EL (cell line): ENCODE data around the gene SYTL1.

ENCODE experiments used
- DNase-seq: peaks from one replicate; pipeline ENCODE4 v3.0.0-alpha.2; 2016

Gene SYTL1, protein sequence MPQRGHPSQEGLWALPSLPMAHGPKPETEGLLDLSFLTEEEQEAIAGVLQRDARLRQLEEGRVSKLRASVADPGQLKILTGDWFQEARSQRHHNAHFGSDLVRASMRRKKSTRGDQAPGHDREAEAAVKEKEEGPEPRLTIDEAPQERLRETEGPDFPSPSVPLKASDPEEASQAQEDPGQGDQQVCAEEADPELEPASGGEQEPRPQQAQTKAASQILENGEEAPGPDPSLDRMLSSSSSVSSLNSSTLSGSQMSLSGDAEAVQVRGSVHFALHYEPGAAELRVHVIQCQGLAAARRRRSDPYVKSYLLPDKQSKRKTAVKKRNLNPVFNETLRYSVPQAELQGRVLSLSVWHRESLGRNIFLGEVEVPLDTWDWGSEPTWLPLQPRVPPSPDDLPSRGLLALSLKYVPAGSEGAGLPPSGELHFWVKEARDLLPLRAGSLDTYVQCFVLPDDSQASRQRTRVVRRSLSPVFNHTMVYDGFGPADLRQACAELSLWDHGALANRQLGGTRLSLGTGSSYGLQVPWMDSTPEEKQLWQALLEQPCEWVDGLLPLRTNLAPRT

DNA sequence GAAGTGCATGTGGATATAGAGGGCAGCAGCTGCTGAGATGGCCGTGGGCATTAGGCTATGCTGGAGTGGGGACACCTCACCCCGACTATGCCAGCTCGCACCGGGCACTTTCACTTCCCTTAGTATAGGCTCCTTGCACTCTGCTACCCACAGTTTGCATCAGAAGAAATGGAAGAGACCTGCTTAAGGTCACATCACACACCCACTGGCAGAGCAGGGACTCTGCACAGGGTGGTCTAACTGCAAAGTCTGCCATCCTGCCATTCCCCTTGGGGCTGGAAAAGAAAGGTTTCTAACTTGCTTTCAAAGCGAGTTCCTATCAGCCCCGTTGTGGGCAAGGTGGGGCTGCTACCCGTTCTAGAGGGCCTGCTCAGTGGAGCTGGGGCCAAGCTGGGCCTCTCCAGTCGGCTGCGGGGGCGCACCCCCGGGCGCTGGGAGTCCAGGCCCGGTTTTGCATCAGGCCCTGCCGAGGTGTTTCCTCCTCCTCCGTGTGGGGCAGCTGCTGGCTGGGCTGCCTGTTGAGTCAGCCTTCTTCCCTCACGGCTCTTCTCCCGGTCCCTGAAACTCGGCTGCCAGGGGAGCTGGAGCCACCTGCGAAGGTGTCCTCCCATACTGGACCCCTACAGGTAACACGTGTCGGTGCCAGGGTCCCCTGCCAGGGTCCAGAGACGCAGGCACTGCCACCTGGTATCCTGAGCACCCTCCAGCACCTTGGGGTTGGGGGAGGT lies at the start of gene SYTL1:
TSS of gene SYTL1 (plus strand) at position 498 of the 728 bp plus-strand sequence. CDS start 3,313 bp downstream, outside the sequence.
- DNase-seq, result peak; percentile 76

DNA sequence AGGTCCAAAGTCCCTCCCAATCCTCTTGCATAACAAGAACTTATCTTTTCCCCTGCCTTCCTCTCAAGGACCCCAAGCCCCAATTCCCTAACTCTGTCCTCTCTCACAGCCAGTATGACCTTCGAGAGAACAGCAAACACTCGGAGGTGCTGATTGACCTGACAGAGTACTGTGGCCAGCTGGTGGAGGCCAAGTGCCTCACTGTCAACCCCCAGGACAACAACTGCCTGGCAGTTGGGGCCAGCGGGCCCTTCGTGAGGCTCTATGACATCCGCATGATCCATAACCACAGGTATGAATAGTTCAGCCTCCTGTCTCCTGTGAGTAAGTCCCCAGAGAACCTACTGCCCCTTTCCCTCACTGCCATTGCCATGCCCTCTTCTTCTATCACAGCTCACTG lies 49.7 kb upstream of the SYTL1 start:
- DNase-seq, result peak; percentile 59

DNA sequence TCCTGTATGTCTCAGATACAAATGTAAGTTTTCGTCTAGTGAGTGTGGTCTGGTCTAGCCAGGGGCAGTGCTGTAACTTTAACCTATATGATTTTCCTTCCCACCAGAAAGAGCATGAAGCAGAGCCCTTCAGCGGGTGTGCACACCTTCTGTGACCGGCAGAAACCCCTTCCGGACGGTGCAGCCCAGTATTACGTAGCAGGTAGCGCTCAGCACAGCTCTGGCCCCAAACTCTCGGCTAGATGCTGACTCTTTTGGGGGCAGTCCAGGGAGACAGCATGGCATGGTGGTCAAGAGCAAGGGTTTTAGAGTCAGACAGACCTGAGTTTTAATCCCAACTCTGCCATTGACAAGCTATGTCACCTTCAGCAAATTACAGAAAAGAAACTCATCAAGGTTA lies 47.9 kb upstream of the SYTL1 start:
- no peak for DNase-seq

DNA sequence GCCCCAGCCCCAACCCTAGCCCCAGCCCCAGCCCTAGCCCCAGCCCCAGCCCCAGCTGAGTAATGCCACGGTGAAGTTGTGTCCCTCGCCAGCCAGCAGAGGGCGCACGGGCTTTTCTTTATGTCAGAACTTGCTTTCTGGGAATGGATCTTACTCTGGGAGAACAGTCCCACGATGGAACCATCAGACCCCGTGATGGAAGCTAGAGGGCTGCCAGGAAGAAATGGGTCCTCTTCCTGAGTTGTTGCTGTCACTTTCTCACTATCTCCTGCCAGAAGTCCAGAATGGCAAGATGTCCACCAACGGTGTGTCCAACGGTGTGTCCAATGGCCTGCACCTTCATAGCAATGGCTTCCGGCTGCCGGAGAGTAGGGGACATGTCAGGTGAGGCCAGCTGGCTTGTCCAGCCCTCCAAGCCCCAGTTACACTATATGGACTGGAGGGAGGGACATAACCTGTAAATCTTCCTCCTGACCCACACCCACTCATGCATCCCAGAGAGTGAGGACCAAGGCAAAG lies 45.0 kb upstream of the SYTL1 start:
- peak; percentile 62 for DNase-seq

DNA sequence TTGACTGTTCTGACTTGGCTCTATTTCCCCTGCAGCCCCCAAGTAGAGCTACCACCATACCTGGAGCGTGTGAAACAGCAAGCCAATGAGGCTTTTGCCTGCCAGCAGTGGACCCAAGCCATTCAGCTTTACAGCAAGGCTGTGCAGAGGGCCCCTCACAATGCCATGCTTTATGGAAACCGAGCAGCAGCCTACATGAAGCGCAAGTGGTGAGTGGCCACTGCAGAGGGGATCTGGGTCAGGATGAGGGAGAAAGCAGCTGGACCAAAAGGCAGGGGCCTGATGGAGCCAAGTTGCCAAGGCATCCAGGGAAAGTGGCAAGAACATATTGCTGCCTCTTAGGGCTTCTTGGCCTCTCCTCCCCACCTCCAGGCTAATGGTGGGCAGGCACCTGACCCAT lies 43.9 kb upstream of the SYTL1 start:
- no peak for DNase-seq

DNA sequence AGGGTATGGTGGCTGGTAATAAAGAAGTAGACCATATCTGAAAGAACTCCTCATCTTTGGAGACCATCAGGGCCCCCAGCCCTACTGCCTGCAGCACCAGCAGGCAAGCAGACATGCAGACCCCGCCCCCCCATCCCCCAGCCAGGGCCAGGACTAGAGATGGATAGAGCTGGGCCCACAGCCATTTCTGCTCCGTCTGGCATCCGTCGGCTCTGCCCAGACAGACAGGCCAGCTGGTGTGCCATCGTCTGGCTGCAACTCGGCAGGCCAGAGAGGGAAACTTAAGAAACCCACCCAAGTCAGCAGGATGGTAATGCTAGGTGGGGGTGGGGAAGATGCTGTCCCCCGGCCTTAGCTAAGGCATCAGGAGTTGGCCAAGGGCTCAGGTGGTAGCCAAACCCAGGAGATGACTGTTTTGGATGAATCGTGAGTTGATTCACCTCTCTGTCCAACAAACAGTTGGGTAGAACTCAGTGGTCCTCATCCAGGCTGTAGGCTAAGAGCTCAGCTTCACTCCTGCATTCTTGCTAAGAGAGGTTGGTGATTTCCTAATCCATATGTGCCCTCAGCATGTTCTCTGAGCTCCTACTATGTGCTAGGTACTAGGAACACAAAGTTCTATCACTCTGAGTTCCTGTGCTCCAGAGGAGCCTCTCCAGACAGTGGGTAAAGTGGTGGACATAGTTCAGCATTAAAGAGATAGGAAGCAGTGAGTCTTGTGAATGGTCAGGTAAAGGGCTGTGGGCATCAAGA lies 43.0 kb upstream of the SYTL1 start:
- DNase-seq, result no peak

DNA sequence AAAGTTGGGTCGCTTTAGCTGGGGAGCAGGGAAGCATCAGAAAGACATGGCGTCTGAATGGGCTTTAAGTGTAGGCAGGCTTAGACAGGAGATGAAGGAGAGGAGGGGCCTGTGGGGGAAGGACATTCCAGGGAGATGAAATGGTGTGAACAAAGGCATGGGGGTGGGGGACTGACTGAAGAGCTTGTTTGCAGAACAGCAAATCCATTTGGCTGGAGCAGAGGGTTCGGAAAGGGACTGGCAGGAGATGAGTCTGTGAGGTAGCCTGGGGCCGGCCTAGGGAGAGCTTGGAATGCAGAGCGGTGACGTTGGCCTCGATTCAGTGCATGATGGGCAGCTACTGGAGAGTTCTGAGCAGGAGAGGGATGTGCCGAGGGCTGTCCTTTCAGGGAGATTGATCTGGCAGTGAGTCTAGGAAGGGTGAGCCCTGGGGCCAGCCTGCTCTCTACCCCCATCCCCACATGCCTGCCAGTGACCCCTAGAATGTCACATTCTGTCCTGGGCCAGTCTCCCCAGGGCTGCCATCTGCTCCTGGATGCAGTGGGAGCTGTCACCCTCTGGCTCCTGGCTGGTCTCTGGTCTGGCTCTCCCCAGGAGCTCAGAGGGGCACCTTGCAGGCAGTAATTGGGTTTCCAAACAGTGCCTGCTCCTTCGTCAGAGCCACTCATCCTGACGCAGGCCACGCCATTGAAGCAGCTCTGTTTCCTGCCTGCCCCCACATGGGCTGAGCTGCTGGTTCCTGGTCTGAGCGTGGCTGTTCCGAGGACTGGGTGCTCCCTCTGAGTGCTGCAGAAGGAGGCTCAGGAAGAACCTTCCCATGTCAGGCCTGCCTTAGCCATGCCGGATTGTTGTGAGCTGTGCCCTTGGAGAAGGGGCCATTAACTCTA lies 42.2 kb upstream of the SYTL1 start:
- peak; percentile 100 for DNase-seq

DNA sequence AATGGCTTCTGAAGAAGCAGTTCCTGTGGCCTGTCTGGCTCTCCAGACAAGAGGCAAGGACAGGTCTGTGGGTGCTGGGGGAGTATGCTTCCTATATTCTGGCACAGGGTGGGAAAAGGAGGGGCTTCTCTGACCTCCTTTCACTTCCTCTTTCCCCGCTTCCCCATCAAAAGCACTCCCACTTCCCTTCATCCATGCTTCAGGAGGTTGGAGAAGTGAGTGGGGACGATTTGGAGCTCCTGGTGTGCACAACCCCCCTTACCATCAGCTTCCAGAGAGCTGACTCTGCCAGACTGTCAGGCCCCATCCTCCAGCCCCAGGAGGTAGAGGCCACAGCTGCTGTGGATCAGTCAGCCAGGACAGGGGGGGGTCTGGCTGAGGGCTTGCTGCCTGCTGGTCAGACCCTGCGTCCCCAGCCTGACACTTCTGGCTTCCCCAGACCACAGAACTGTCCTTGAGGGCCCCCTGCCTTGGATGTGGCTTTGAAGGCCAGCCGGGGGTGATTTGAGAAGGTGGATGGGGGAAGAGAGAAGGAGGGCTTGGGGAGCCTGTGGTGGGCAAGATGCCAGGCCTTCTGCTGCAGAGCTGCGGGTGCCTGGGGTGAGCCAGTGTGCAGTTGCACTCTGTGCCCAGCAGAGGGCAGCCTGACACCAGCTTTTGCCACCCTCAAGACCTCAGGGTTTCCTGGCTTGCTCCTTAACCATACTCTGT lies 41.3 kb upstream of the SYTL1 start:
- peak; percentile 91 for DNase-seq

DNA sequence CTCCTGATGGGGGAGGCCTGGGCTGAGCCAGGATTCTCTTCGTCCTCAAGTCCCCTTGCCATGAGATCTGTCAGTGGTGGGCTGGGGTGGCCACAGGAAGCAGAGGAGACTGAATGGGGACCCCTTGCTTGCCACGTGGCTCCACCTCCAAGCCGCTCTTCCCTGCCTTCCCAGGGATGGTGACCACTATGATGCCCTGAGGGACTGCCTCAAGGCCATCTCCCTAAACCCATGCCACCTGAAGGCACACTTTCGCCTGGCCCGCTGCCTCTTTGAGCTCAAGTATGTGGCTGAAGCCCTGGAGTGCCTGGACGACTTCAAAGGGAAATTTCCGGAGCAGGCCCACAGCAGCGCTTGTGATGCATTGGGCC lies 40.8 kb upstream of the SYTL1 start:
- DNase-seq, result no peak

DNA sequence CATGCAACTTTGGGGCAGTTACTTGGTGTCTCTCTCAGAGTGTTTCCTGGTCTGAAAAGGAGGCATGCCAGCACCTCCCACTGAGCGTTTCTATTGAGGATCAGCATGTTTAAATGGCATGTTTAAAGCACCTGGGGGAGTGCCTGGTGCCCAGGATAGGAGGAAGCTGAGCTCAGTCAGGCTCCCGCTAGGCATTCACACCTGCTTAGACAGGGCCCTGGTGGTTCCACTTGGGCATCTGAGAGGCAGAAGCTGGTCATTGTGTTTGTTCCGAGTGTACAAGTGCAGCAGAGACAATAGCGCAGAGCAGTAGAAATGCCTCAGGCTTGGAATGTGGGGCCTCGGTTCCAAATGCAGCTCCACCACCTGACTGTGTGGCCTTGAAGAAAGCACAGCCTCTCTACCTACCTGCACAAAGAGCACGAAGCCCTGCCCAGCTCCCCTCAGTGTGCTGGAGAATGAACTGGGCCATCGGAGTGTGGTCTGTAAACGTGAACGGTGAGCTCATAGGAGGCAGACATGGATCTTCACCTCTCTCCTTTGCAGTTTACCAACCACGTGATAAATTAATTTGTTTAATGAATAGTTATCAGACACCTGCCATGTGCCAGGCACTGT lies 40.1 kb upstream of the SYTL1 start:
- no peak for DNase-seq

DNA sequence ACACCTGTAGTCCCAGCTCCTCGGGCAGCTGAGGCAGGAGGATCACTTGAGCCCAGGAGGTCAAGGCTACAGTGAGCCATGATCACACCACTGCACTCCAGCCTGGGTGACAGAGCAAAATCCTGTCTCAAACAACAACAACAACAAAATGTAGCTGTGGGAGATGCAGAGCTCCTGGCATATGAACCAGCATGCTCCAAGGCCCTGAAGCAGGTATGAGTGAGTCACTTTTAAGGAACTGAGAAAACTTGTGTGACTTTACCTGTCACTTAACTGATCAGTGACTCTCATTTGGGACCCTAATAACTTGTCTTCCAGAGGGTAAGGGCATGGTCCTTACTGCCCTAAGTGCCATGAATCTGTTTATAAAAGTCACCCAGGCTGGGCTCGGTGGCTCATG lies 39.2 kb upstream of the SYTL1 start:
- DNase-seq, result no peak

DNA sequence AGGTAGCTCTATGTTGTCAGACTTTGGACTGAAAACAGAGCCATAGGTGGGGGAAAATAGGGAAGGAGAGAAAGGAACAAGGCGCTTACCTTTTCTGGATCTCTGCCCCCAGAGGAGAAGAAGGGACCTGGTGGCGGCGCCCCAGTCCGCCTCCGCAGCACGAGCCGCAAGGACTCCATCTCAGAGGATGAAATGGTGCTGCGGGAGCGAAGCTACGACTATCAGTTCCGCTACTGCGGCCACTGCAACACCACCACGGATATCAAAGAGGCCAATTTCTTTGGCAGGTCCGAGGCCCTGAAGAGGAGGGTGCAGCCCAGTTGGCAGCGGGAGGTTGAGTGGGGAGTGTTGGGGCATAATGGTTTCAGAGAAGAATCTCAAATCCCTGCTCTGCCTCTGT lies 38.3 kb upstream of the SYTL1 start:
- no peak for DNase-seq

DNA sequence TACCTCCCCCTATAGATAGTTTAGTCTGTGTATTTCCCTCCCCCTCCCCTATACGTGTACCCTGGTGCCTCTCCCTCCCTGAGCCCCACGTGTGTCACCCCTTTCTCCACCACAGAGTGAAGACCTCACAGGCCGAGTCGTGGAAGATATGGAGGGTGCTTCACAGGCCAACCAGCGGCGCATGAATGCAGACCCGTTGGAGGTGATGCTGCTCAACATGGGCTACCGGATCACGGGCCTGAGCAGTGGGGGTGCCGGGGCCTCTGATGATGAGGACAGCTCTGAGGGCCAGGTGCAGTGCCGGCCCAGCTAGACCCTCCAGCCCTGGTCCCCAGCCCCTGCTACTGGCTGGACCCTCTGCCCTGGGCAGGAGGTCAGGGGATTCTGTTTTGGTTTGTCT lies 35.8 kb upstream of the SYTL1 start:
- no peak for DNase-seq

DNA sequence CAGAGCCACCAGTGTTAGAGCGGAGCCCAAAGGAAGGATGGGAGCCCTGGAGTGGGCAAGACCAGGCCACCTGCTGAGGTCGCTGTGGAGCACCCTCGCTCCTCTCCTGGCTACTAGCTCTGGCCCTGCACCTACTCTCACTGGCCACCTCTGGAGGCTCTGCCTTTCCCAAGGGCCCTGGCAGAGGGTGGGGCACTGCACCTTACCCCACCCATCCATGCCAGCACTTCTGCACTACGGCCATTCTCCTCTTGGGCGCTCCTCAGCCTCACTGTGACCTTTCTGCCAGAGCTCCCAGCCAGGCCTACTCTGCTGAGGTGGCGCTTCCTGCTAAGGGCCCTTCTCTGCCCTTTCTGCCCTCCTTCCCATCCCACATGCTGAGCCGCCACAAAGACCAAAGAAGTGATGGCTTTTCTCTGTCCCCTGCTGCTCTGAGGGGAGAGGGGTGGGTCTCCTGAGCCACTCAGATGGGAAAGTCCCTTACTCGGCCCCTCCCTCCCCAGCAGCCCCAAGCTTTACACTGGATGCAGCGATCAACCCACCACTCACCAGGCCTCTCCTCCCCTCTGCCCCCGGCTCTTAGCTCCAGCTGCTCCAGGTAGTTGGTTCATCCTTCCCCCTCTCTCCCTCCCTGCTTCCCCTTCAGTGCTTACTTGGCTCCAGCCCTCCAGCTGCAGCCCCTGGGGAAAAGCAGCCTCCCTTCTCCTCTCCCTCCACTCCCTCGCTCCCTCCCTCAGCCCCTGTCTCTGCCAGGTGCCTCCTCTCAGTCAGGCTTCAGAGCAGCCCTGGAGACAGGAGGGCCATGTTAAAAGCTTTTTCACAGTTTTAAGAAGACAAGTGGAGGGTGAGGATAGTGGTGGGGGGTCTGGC lies 34.7 kb upstream of the SYTL1 start:
- no peak for DNase-seq

DNA sequence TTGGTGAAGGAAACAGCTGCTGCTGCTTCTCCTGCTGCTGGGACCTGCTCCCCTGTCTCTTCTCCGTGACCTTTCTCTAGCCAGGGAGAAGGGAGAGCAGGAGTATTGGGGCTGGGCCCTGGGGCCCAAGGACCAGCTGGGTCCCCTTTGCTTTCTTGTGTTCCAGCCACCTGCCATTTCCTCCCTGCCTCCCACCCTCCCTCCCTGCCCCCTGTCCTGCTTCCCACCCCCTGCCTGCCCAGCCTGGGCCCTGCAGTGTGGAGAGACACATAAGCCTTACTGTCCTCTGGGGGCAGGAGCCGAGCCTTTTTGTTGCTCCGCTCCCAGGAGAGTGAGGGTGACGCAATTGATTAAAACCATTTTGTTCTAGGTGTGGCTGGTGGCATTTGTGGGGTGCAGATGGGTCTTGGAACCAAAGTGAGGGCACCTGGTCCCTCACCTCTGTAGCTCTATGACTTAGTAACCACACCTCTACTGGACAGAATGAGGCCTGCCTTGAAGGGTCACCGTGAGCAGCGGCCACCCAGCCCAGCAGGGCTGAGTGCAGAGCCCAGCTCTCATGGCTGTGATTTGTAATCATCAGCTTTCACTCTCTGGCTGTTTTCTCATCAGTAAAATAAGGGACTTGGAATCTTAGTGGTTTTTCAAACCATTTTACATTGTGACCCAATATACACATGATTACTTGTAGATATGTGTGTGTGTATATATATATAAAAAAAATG lies 33.8 kb upstream of the SYTL1 start:
- no peak for DNase-seq

DNA sequence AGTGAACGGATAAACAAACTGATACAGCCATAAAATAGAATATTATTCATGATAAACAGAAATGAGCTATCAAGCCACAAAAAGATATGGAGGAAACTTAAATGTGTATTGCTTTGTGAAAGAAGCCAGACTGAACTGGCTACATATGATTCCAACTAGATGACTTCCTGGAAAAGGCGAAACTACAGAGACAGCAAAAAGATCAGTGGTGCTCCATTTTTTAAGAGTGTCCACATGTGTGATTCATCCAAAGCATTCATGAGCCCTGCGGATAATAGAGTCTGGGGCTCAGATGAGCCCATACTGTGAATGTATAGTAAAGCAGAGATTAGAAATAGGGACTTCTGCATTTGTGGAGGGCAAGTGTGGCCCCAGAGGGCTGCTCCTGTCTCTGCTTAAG lies 27.7 kb upstream of the SYTL1 start:
- no peak for DNase-seq

DNA sequence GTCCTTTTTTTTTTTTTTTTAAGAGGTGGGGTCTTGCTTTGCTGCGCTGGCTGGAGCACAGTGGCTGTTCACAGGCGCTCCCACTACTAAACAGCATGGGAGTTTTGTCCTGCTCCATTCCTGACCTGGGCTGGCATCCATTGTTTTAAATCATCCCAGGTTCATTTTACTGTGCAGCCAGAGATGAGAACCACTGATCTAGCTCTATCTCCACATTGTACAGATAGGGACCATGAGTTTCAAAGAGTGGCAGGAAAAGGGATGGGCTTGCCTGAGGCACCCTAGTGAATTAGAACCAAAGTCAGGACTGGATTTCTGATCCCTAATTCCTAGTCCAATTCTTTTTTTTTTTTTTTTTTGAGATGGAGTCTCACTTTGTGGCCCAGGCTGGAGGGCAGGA lies 27.1 kb upstream of the SYTL1 start:
- DNase-seq, result no peak

DNA sequence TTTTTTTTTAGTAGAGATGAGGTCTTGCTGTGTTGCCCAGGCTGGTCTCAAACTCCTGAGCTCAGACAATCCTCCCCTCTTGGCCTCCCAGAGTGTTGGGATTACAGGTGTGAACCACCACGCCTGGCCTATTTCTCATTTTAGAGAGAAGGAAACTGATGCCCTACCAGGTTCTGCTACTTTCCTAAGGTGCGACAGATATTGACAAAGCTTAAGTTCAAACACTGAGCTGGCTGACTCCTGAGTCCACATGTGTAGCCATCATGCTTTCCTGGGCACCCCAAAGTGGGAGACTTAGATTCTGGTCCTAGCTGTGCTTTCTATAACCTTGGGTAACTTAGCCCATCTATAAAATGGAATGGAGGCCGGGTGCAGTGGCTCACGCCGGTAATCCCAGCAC lies 25.0 kb upstream of the SYTL1 start:
- DNase-seq, result no peak

DNA sequence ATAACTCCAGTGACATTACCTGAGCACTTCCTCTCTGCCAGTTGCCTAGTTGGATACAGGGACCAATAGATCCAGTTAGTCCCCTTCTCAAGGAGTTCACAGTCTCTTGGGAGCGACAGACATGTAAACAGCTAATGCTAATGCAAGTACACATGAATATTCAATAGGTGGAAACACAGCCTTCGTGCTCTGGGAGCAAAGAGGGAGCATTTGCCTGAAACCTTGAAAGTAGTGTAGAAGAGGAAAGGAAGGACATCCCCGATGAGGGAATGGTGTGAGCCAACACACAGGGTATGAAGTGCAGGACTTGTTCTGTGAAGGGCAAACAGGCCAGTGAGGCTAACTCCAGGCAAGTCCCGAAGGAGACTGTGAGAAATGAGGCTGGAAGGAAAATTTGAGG lies 23.7 kb upstream of the SYTL1 start:
- DNase-seq, result no peak
